ENCODE data around the gene SCUBE3. TPM values are rescaled to one million over a fixed set of nuclear protein-coding genes. Genes with fewer than 3 reads are reported as not detected.

The SCUBE3 gene
- total and polyA plus RNA-seq, 9 of the 15 experiments (the other 6 are each of a cell fraction or from before 2014, with no cell fraction given): 0.01 to 0.11 TPM; not detected in 7

DNA sequence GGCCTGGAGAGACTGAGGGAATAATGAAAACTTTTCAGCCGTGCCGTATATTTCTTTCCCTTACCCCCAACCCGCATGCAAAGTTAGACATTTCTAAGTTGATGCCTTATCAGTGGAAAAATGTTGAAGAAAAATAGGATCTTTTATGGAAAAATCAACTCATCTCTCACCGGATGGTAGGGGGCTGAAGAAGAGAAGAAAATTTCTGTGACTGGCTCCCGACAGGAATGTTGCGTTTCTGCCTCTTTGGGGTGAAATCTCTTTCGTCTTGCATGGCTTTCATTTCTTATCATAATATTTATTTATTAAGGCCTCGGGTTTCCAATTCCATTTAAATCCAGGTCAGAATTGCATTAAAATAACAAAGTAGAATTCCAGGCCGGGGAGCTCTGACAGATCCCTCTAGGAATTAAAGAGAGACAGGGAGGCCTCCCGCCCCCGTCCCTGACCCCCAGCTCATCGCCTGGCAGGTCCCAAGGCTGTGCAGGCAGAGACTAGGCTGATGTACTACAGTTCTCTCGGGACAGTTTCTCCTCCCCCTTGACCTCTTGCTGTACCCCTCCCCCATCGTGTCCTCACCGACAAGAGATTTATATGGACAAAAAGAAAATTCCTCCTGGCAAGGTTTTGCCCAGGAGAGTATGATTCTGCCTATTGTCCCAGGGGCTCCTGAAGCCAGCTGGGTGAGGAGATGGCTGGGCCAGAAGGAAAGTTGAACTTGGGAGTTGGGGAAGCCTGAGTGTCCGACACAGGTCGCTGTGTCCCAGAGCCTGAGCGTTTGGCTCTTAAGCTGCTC is 1.3 kb downstream of the SCUBE3 start (continued):
- TF ChIP-seq, protein P1, sequence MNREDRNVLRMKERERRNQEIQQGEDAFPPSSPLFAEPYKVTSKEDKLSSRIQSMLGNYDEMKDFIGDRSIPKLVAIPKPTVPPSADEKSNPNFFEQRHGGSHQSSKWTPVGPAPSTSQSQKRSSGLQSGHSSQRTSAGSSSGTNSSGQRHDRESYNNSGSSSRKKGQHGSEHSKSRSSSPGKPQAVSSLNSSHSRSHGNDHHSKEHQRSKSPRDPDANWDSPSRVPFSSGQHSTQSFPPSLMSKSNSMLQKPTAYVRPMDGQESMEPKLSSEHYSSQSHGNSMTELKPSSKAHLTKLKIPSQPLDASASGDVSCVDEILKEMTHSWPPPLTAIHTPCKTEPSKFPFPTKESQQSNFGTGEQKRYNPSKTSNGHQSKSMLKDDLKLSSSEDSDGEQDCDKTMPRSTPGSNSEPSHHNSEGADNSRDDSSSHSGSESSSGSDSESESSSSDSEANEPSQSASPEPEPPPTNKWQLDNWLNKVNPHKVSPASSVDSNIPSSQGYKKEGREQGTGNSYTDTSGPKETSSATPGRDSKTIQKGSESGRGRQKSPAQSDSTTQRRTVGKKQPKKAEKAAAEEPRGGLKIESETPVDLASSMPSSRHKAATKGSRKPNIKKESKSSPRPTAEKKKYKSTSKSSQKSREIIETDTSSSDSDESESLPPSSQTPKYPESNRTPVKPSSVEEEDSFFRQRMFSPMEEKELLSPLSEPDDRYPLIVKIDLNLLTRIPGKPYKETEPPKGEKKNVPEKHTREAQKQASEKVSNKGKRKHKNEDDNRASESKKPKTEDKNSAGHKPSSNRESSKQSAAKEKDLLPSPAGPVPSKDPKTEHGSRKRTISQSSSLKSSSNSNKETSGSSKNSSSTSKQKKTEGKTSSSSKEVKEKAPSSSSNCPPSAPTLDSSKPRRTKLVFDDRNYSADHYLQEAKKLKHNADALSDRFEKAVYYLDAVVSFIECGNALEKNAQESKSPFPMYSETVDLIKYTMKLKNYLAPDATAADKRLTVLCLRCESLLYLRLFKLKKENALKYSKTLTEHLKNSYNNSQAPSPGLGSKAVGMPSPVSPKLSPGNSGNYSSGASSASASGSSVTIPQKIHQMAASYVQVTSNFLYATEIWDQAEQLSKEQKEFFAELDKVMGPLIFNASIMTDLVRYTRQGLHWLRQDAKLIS (CRISPR knock-in tag; IDR thresholded peaks at IDR 0.05): no peak
- TF ChIP-seq, protein P2, sequence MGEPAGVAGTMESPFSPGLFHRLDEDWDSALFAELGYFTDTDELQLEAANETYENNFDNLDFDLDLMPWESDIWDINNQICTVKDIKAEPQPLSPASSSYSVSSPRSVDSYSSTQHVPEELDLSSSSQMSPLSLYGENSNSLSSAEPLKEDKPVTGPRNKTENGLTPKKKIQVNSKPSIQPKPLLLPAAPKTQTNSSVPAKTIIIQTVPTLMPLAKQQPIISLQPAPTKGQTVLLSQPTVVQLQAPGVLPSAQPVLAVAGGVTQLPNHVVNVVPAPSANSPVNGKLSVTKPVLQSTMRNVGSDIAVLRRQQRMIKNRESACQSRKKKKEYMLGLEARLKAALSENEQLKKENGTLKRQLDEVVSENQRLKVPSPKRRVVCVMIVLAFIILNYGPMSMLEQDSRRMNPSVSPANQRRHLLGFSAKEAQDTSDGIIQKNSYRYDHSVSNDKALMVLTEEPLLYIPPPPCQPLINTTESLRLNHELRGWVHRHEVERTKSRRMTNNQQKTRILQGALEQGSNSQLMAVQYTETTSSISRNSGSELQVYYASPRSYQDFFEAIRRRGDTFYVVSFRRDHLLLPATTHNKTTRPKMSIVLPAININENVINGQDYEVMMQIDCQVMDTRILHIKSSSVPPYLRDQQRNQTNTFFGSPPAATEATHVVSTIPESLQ (CRISPR knock-in tag; IDR thresholded peaks at IDR 0.05): no peak
- TF ChIP-seq NFXL1 (CRISPR knock-in tag; IDR thresholded peaks at IDR 0.05): no peak
